HT-29 (cell line): ENCODE data around the gene ENOX2. TPM values are rescaled to one million over a fixed set of nuclear protein-coding genes. Genes with fewer than 3 reads are reported as not detected.
"Not testable (repeated sequence)": the region's sequence is repeated elsewhere in the genome, so short reads cannot be mapped to it uniquely, and the experiment has no call there.

ENCODE experiments used
- DNase-seq: peaks from one replicate; pipeline ENCODE4 v3.0.0-alpha.2; 2015; ENCODE audit warnings: low spot score
- total RNA-seq: library from RNA; depleted of rRNA; stranded (reverse); fragments of >200 nt; shearing (Covaris generic); gene quantifications from 2 replicates; pipeline ENCODE4 v1.2.3, GENCODE V29; 2014; rRNA removed

The ENOX2 gene, protein sequence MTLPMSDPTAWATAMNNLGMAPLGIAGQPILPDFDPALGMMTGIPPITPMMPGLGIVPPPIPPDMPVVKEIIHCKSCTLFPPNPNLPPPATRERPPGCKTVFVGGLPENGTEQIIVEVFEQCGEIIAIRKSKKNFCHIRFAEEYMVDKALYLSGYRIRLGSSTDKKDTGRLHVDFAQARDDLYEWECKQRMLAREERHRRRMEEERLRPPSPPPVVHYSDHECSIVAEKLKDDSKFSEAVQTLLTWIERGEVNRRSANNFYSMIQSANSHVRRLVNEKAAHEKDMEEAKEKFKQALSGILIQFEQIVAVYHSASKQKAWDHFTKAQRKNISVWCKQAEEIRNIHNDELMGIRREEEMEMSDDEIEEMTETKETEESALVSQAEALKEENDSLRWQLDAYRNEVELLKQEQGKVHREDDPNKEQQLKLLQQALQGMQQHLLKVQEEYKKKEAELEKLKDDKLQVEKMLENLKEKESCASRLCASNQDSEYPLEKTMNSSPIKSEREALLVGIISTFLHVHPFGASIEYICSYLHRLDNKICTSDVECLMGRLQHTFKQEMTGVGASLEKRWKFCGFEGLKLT
- 8.4 and 16.2 TPM in 2 replicates for total RNA-seq

- peak; percentile 92 for DNase-seq
Observed at GRCh38 chrX:130902783-130903613, at the start of gene ENOX2. Gene ENOX2, minus strand, starts transcription at chrX:130903209. Its CDS starts 199,993 bp downstream, at chrX:130703216.

DNA sequence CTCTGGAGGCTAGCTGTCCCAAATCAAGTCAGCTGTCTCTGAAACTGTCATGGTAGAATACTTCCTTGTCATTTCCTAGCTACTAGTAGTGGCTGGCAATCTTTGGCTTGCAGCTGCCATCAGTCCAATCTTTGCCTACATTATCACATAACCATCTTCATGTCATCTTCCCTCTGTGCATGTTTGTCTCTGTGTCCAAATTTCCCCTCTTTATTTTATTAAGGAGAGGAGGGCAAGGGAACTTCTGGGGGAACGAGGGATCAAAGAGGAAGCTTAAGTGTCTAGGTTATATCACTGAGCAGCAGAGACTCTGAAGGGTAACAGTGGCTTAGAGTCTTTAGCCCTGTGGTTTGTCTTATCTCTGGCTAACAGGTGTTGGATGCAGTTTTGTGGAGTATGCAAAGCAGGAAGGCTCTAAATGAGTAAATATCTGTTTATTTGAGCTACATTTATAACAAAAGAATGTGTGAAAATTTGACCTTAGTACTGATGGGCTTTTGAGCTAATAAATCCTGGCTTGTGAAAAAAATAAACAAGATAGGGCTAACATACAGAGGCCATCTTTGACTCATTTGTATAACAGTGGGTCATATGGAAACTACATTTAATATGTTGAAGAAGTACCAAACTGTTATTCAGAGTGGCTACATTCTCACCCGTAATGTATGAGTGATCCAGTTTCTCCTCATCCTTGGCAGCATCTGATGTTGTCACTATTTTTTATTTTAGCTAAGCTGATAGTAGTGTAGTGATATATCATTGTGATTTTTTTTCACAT lies 49.4 kb upstream of the ENOX2 start:
- DNase-seq = no peak

- no peak for DNase-seq
Observed at GRCh38 chrX:130944230-130944629, 41.2 kb upstream of the ENOX2 start.

DNA sequence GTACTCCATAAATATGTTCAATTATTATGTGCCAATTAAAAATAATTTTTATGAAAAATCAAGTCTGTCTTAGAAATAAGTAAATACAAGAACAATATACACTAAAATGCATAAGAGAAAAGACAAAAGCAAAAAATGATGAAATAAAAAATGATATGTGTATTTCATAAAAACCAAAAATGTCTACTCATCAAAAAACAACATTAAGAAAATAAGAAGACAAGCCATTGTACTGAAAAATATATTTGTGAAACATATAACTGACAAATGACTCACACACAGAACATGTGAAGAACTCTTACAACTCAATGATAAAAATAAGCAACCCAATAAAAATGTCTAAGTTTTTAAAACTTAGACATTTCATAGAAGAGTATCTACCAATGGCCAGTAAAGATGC lies 34.1 kb upstream of the ENOX2 start:
- DNase-seq = no peak

- DNase-seq = no peak
Observed at GRCh38 chrX:130933358-130933757, 30.3 kb upstream of the ENOX2 start.

- DNase-seq = not testable (repeated sequence)
Observed at GRCh38 chrX:130920405-130920804, 17.4 kb upstream of the ENOX2 start.

GRCh38 chrX:130919676-130920075 lies 16.7 kb upstream of the ENOX2 start:
- DNase-seq = not testable (repeated sequence)

DNA sequence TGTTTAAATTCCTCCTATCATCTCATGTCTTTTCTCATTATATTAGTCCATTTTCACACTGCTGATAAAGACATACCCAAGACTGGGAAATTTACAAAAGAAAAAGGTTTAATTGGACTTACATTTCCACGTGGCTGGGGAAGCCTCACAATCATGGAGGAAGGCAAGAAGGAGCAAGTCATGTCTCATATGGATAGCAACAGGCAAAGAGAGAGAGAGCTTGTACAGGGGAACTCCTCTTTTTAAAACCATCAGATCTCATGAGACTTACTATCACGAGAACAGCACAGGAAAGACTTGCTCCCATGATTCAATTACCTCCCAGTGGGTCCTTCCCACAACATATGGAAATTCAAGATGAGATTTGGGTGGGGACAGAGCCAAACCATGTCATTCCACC lies 15.5 kb upstream of the ENOX2 start:
- not testable (repeated sequence) for DNase-seq

DNA sequence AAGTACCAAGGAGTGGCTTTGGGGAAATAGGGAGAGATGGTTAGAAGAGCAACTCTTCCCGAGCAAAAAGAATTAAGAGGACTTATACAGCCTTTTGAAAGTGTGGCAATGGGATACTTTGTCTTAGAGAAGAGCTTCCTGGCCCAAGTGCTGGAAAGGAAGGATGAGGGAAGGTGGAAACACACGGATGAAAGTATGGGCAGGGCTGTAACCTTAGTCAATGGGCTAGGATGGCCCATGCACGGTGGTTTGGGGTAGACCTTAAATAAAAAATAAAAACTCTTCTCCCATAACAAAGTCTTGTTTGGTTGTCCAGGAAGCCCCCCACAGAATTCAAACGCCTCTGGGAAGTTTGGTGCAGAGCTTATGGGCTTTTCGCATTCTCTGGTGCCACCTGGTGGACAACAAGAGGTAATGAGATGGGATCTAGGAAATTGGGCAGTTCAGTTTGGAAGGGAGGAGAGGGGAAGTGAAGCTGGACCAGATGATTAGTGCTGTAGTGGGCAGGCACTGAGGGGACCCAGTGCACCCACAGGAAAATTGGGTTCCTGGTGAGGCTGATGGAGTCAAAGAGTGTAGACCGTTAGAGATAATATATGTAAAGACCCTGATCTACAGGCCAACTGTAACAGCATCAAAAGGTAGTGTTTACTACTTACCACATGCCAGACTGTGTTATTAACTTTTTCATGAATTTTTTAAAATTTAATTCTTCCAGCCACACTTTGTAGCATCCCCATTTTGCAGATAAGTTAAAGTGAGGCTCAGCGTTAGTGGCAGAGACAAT lies 13.8 kb upstream of the ENOX2 start:
- peak; percentile 59 for DNase-seq

DNA sequence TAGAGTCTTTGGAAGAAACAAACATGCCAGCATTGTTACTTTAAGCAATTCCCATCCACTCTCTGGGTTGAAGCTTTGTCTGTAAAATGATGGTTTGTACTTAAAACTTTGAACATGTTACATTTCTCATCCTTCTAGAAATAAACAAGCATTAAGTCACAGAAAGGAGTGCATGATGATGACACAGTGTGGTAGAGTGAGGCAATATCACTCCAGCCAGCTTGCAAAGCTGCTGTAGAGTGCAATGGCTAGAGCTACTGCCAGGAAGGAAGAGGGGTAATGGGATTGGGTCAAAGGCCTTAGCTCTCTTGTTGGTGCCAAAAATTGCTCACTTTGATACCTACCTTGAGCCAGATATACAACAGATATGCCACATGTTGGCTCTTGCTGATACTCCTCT lies 12.3 kb upstream of the ENOX2 start:
- no peak for DNase-seq

DNA sequence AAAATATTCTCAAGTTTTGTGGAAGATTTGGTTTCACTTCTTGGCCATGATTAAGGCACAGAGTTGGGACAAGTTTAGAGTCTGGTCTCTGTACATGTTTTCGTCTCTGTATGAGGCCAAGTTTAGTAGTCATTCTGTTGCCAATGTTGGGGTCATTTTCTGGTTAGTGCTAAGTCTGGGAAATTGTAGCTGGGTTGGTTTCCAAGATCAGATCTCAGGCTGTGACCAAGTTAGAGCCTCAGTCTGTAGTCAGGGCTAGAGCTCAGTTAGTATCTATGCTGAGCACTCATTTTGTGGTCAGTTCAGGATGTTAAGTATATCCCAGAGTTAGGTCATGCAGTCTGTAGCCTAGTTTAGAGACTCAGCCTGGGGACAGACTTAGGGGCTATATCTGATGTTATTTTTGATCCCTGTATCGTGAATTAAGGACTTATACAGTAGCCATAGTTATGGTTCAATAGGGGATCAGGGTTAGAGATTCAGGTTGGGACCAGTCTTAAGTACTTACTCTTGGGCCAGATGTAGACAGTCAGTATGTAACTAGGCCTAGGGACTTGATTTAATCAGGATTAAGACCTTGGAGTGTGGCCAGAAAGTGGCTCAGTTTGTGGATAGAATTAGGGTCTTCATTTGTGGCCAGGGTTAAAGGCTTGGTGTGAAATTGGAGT lies 6.6 kb upstream of the ENOX2 start:
- DNase-seq = no peak

- DNase-seq = no peak
Observed at GRCh38 chrX:130906776-130907175, 3.8 kb upstream of the ENOX2 start.

GRCh38 chrX:130902446-130902782 lies 595 bp downstream of the ENOX2 start:
- no peak for DNase-seq

DNA sequence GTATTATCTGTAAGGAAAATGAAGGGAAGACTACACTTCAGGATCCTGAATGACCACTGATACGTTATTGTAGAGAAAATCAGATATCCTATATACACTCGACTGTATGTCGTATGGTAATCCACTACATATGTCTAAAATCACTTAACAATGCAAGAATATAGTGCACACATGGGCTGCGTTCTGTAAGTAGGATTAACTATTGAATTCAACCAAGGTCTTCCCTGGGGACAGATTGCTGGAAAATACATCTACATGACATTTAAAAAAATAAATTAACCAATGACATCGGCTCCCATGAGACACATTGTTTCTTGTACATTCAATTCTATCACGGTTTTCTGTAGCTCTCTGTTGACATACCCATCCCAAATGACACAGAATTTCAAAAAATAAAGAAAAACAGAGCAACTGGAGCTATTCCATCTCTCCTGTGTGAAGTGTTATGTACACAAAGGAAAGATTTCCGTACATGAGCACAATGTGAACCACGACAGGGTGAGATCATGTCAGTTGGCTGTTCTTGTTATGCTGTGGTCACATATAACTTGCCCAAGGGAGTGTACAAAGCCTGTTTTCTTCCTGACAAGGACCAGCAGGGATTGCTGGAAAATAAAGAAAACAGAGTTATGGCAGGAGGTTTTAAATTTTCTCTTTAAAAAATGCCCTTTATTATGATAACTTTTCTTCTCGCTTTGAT lies 6.1 kb downstream of the ENOX2 start:
- no peak for DNase-seq

- DNase-seq = no peak
Observed at GRCh38 chrX:130896026-130896425, 7.0 kb downstream of the ENOX2 start.

DNA sequence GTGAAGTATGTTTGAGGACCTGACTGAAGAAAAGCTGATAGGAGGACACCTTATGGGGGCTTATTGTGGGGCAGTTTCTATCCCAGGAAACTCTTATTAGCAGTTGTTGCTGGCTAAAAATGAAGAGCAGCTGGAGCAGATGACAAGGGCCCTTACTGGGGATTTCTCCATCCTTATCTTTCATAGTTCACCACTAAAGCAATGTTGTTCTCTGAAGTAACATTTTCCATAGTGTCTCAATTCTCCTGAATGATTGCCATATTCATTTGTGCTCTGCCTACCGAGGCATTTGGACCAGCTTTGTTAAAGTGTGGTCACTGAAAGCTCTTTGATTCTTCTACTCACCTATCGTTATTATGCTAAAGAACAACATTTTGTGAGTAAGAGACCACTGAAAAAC lies 7.7 kb downstream of the ENOX2 start:
- no peak for DNase-seq

DNA sequence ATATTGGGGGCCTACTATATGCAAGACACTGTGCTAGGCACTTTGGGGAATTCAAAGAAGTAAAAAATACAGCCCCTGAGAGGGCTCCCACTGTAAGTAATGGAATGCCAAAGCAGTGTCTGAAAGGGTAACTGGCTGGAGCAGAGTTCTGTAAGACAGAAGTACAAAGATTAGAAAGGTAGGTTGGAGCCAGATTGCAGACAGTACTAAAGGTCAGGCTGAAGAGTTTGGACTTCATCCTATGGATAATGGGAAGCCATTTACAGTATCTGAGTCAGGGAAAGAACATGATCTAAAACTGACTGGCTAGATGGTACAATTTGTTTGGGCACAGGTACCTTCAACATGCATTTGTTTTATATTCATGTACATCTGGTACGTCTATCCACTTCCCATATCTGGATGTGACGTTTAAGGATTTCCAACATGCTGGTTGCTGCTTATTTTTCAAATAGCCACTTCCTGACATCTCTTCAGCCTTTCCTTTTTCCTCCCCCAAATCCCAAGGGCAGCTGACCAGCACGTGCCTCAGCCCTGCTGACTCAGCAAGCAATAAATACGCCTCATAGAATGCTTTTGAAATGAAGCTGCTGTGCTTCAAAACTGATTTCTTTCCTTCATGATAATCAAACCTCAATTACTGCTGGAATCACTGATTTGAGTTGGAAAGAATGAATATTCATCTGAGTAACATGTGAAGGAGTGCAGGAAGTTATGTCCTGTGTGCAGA lies 9.5 kb downstream of the ENOX2 start:
- no peak for DNase-seq

- no peak for DNase-seq
Observed at GRCh38 chrX:130887376-130887775, 15.6 kb downstream of the ENOX2 start.

DNA sequence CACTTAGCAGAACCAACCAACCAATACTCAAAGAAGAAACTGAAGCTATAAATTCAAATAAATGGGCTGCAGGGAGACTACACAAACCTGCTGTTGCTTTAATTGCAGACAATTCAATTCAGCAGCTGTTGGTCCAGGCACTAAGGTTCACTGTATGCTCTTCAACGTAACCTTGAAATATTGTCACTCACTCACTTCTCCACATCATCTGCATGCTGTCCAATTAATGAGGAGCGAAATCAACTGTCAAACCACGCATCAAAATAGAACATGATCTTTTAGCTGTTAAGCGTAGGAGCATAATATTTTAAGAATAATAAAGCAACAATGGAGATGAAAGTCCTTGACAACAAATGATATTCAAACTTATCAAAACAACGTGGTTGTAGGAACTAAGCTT lies 17.0 kb downstream of the ENOX2 start:
- DNase-seq = no peak
